Activated effector memory CD4-positive, alpha-beta T cell treated with anti-CD3 and anti-CD28 coated beads, Interleukin-2, amount 50 U/mL, for 16 hours (primary cell): ENCODE data around the gene SNRPD2.
"Not testable (repeated sequence)": the region's sequence is repeated elsewhere in the genome, so short reads cannot be mapped to it uniquely, and the experiment has no call there.

Source experiments
- DNase-seq: peaks from one replicate; pipeline ENCODE4 v3.0.0-alpha.2; 2020

The SNRPD2 gene

DNA sequence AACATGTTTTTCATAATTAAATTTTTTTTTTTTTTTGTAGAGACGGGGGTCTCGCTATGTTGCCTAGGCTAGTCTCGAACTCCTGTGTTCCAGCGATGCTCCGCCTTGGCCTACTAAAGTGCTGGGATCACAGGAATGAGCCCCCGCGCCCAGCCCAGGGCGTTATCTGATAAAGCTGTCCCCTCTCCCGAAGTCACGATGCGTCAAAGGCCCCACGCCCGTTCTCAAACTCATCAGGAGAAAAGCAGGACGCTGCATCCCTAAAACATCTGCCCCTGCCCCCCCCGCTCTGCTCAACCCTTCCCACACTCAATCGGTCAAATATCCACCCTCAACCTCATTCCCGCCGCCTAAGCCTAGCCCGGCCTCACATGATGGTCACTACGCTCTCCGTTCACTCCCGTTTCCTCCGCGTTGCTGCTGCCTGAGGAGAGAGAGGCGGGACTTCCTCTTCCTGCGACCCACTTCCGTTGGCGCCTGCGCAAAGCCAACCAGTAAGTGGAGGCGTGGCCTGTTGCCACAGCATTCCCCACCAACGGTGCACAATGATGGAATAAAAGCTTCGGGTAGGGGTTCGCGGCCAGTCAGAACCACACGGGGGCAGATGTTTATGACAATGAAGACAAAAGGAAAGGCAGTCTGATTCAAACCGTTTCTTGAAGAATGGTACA, at the start of gene SNRPD2:
Gene SNRPD2 (minus strand): TSS at position 438 of the 671 bp plus-strand sequence. CDS start 65 bp downstream, at position 373.
- DNase-seq, result peak; percentile 98

DNA sequence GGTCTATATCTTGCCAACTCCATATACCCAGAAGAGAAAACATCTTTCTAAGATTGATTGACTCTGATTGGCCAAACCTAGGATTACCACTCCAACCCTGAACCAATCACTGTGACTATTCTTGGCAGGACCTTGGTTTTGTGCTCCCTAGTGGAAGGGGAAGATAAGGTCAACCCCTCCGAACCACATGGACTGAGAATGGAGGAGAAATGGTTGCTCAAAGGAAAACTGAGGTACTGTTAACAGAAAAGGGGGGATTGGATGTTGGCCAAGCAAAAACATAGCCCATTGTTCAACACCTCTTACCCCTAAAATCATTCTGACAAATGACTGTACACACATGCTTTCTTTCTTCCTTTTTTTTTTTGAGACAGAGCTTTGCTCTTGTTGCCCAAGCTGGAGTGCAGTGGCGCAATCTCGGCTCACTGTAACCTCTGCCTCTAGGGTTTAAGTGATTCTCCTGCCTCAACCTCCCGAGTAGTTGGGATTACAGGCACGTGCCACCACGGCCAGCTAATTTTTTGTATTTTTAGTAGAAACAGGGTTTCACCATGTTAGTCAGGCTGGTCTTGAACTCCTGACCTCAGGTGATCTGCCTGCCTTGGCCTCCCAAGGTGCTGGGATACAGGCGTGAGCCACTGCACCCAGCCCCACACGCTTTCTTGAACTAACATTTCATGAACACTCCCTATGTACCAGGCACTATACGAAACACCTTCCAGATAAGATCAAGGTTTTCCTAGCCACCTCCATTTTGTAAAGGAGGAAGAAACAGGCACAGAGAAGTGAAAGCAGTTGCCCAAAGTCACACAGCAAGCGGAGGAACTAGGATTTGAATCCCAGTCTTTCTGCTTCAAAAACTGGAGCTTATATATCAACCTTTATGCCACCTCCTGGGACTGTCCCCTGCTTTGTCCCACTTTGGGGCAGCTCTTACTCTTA, 48.0 kb upstream of the SNRPD2 start:
- DNase-seq, result no peak

DNA sequence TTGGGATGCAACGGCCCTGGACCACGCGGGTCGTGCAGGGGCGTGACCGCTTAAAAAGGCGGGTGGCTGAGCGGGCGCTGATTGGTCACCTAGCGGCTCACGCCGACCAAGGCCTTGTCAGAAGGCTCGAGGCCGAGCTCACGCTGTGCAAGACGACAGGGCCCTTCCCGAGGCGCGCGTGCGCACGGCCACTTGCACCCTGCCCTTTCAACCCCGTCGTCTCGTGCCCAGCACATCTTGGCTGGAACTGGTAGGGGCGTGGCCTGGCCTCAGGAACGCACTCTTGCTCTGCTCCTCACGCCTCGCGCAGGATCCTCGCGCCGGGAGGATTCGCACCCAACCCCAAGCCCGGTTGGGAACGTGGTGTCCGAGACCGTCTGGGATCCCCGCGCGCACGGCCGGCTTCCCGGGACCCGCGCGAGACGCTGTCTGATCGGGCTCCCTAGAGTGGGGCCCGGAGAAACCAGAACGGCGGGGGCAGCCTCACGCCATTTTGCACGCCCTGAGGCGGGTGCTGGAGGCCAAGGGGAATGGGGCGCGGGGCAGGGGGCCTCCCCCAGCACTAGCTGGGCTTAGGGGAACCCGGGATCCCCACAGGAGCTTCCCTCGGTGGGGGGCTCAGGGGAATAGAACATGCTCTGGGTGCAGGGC, 41.5 kb upstream of the SNRPD2 start, which contains the start of gene MEIOSIN:
Gene MEIOSIN (plus strand): TSS at position 280 of the 651 bp plus-strand sequence. CDS start 1,938 bp downstream, outside the sequence.
- no peak for DNase-seq

DNA sequence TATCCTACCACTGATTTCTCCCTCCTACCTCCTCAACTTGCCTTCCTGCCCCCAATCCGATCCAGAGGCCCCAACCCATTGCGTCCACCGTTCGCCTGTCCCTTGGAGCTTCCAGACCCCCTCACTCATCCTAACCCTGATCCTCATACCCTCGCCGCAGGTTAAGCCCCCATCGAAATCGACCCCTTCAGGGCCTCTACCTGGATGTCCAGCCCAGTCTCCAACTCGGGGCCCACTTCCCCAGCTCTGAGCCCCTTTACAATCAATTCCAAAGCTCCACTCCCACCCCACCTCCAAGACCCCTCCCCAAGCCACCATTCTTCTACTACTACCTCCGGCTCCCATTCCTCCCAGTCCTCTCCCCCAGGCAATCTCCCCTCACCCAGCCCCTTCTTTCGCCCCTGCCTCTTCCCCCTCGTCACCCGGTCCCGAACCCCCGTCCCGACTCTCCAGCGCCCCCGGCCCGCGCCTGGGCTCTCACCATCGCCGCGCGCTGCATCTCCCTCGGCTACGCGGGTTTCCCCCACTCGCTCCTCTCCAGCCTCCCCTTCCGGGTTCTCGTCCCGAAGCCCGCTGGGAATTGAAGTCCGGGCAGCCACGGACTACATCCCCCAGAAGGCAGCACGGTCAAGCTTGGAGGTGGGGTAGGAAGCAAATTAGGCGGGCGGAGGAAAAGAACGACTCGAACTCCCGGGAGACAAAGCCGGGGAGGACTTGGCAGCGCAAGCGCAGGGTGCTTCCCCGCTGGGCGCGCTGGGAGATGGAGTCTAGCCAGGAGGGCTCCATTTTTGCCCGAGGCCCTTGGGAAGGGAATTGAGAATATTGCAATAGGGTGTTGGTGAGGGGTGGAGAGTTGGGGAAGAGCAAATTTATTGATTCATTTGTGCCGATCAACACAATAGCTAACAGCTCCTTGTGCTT, 38.9 kb upstream of the SNRPD2 start, which contains the start of gene FBXO46:
Gene FBXO46 (minus strand): TSS at position 529 of the 921 bp plus-strand sequence. CDS start 17,401 bp downstream, outside the sequence.
- peak; percentile 98 for DNase-seq

DNA sequence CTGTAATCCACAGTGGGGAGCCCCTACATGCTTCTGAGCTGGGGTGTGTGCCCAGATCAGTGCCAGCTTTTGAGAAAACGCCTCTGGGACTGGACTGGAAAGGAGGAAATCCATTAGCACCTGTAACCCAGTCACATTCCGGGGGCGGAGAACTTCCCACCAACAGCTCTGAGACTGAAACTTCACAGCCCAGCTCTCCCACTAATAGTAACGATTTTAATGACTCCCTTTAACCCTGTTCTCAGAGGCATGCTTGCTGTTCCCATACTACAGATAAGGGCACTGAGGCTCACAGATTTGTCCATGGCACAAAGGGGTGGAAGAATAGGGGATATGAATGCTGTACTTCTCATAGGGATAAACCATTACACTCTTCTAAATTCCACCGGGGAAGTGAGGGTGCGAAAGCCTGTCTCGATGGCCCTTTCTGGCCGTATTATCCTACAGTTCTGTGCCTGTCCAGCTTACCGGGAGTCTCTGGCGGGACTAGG, 38.1 kb upstream of the SNRPD2 start:
- DNase-seq, result peak; percentile 70

DNA sequence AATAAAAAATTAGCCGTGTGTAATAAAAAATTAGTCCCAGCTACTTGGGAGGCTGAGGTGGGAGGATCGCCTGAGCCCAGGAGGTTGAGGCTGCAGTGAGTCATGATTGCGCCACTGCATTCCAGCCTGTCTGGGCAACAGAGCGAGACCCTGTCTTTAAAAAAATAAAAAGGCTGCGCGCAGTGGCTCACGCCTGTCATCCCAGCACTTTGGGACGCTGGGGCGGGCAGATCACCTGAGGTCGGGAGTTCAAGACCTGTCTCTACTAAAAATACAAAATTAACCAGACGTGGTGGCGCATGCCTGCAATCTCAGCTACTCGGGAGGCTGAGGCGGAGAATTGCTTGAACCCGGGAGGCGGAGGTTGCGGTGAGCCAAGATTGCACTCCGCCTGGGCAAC, 36.9 kb upstream of the SNRPD2 start:
- not testable (repeated sequence) for DNase-seq

DNA sequence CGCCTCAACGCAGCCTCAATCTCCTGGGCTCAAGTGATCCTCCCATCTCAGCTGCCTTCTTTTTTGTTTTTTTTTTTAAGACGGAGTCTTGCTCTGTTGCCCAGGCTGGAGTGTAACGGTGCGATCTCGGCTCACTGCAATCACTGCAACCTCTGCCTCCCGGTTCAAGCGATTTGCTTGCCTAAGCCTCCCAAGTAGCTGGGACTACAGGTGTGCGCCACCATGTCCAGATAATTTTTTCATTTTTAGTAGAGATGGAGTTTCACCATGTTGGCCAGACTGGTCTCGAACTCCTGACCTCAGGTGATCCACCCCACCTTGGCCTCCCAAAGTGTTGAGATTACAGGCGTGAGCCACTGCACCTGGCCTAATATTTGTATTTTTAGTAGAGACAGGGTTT, 28.3 kb upstream of the SNRPD2 start:
- not testable (repeated sequence) for DNase-seq

DNA sequence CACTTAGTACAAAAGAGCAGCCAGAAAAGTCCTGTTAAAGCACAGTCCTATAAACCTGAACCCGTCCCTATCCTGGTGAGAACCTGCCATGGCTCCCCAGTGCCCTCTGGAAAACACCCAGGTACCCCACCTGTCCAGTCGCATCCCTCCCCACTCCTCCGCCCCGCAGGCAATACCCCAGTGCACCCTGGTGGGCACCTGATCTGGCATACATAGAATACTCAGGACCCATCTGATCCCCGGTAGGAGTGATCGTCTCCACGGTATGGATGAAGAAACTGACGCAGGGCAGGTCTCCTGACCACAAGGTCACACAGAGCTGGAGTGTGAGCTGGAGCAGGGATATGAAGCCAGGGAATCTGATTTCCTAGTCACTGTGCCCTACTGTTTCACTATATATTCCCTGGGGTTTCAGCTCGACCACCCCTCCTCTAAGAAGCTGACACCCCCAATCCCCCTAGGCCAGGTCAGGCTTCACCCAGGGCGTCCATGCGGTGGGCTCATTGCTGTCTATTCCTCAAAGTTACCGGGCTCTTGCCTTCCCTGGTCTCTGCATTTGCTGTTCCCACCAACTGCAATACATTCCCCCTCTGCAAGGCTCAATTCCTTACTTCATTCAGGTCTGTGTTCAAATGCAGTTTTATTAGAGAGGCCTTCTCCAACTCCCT, 26.4 kb upstream of the SNRPD2 start:
- DNase-seq, result no peak

DNA sequence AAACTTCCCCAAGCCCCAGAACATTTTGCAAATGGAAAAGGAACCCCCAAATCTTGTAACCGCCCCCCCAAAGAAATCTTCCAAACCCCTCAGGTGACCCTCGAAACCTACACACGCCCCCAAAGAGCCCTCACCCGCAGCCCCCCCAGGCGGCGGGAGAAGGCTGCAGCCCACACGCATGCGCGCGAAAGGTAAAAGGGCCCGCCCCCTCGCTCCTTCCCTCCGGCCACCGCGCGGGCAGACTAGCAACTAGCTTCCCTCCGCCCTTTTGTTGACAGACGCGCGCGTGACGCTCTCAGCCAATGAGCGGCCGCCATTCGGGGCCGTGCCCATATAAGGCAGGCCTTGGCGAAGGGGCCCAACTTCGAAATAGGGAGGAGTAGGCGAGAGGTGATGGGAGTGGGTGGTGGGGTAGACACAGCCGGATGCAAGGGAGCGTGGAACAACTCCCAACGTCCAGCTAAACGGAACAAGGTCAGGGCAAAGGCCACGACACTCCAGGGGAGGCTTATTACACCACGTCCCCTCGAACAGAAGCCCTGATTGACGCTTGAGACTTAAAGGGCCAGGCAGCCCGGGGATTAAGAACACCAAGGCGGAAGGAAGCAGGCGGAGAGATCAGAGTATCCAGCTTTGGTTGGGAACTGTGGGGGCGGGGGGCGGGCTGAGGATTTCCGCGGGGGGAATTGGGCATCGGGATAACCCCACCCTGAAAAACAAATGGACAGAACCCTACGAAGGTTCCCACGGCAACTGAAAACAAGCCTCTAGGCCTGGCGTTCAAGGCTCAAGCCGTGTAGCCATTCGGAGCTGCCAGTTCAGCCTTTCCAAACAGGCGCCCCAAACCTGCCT, 25.6 kb upstream of the SNRPD2 start:
- peak; percentile 99 for DNase-seq

DNA sequence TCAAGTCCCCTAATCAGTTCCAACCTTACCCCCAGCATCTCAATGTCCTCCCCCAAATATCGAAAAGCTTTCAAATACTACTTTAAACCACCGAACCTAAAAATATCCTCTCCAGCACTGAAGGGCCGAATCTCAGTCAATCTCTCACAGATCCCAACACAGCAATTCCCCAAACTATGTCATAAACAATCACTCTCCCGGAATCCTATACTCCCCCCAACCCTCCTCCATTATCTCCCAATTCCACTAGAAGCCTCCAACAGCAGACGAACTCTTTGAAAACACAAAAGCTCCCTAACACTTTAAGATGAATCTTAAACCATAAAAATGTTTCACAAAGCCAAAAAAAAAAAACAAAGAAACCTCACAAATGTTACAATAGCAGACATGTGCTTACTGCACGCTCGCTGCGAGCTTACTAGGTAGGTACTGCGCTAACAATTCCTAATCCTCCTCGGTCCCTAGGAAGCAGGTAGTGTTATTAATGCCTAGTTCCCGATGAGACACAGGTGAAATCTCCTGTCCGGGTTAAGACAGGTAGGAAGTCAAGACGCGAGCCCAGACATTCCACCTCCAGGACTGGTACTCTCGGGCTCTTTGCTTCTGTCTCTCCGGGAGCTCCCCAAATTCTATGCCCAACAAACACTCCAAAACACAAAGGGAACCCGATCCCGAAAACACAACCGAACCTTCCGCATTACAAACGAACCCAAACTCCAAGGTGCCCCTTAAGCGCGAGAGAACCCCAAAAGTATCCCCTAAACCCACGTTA, 24.8 kb upstream of the SNRPD2 start:
- DNase-seq, result peak; percentile 69

DNA sequence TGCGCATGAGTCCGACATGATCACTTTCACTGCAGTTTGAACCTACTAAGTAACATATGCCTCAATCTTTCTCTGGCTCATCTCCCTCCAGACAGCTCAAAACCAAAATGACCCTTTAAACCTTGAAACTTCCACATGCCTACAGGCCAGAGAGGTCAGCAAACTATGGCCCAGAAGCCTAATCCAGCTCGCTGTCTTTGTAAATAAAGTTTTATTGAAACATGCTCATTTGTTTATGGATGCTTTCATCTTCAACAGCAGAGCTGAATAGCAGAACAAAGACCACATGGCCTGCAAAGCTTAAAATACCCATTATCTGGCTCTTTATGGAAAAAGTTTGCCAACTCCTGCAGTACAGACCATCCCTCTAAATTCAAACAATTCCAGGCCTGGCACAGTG, 23.4 kb upstream of the SNRPD2 start:
- no peak for DNase-seq

DNA sequence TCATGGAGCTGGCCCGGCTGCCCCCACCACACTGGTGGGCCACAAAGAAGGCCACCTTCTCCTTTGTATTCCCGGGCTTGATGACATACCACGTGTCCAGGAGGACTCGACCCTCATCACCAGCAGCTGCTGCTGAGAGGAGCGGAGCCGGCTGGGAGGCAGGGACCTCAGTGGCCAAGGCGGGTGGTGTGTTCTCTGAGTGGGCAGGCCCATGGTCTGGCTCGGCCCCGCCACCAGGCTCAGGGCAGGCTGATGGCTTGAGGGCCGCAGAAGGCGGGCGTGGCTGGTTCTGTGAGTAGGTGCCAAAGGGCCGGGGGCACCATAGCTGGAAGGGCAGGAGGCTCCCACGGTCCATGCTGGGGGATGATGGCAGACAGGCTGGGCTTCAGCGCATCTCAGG, 21.4 kb upstream of the SNRPD2 start:
- no peak for DNase-seq

DNA sequence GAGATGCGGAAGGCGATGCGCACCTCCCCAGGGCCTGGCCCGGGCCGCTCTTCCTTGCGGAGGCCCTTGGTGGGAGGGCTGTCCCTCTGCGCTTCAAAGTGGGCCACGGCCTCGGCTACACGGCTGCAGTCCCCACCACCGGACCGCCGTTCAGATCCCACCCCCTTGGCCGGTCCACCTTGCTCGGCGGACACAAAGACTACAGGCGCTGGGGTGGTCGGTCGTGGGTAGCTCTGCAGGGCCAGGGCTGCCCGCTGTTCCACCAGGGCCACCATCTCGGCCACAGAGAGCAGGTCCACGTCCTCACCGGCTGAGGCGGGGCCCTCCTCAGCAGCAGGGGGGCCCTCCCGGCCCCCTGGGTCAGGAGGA, 20.9 kb upstream of the SNRPD2 start:
- no peak for DNase-seq

DNA sequence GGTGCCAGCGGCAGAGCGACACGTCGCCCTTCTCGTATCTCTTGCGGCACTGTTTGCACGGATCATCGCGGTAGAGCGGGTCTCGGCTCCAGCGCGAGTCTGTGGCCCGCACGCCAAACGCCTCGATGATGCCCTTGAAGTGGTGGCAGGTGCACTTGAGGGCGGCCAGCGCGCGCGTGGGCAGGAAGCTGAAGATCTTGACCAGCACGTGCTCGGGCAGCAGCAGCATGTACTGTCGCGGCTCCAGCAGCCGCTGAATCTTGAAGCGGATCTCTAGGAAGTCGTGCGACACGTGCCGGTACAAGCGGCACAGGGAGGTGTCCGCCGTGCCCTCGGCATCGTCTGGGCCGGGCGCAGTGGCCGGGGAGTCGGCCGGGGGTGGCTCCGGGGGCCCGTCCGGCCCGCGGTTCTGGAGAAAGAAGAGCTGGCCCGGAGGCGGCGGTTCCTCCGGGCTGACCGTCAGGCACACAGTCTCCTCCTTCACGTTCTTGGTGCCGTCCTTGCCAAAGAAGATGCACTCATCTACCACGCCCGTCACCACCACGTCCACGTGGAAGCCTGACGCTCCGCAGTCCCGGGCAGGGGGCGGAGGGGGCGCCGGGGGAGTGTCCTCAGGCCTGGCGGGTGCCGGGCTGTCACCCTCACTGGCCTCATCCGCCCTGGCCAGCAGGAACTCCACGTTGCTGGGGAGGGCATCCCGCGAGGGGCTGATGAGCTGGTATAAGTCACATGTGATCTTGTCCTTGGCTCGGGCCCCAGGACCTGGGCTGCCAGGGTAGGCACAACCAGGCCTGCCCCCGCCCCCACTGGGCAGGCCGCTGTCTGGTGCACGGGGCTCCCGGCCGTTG, 20.3 kb upstream of the SNRPD2 start:
- no peak for DNase-seq

DNA sequence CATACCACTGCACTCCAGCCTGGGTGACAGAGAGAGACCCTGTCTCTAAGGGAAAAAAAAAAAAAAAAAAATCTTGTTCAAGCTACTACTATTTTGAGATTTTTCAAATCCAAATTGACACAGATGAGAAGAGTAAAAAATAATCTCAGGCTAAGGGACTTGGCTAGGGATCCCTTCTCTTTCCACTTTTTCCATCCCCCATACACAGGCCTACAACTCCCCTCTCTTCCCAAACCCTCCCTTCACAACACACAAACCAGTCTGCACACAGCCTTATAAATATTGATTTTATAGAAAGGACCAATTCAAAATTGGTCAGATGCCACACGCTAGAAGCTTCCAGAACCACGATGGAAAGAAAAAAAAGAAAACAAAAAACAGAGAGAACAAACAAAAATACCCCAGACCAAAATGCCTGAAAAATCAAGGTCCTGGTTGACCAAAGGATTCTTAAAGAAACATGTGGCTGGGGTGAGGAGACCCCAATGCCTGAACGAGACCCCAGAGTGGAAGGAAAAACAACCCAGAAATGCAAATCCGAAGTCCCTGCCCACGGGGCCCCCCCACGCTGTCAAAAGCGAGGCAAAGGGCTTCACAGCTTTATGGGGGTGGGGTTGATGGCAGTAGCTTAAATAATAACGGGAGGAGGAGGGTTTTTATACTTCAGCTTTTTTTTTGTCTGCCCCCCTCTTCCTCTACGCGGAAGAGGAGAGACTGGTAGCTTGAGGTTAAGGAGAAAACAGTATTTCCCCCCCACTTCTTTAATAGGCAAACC, 18.8 kb upstream of the SNRPD2 start:
- no peak for DNase-seq

DNA sequence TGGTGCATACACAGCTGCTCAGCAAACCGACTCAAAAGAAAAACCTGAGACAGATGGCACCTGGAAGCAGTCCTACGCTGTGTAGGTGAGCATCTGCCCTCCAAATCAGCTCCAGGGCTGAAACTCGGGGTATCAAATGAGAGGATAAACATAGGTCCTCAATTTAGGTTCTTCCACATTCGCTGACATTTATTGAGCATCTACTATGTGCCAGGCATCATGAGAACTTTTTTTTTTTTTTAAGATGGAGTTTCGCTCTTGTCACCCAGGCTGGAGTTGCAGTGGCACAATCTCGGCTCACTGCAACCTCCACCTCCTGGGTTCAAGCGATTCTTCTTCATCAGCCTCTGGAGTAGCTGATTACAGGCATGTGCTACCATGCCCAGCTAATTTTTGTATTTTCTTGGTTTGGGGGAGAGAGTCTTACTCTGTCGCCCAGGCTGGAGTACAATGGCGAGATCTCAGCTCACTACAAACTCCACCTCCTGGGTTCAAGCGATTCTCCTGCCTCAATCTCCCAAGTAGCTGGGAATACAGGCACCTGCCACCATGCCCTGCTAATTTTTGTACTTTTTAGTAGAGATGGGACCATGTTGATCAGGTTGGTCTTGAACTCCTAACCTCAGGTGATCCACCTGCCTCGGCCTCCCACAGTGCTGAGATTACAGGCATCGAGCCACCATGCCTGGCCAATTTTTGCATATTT, 14.1 kb upstream of the SNRPD2 start:
- no peak for DNase-seq

DNA sequence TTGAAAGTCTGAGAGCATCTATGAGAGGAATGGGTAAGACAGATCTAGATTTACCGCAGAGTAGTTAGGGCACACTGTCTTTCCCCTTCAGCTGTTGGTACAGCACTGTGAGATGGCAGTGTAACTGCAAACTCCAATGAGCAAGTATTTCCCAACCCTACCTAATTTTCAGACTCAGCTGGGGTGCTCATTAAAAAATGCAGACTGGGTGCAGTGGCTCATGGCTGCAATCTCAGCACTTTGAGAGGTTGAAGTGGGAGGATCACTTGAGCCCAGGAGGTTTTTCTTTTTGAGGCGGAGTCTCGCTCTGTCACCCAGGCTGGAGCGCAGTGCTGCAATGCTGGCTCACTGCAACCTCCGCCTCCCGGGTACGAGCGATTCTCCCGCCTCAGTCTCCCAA, 13.4 kb upstream of the SNRPD2 start:
- no peak for DNase-seq
